ENCODE results near the gene FASTKD3. TPM values are rescaled to one million over a fixed set of nuclear protein-coding genes. Genes with fewer than 3 reads are reported as not detected.

FASTKD3 gene
- total RNA-seq, 1 donor from 2014 or later: 11.1 TPM

- DNase-seq (ENCODE audit: low spot score, unreplicated experiment): peak; percentile 81
- Mint-ChIP-seq H3K36me3 (ENCODE audit: insufficient read depth) (peaks cover 2% of the 10 kb centered on the region), H3K27me3 (peaks cover 11% of the 10 kb centered on the region), H3K27ac (peak within 1 kb of the TSS; percentile 90), H3K4me3 (ENCODE audit: low read depth) (peak within 1 kb of the TSS; percentile 88), H3K9me3 (ENCODE audit: low read depth) (no peaks in the 10 kb centered on the region), H3K4me1 (ENCODE audit: low read depth) (peaks cover 14% of the 10 kb centered on the region)
- TF ChIP-seq, protein P1, sequence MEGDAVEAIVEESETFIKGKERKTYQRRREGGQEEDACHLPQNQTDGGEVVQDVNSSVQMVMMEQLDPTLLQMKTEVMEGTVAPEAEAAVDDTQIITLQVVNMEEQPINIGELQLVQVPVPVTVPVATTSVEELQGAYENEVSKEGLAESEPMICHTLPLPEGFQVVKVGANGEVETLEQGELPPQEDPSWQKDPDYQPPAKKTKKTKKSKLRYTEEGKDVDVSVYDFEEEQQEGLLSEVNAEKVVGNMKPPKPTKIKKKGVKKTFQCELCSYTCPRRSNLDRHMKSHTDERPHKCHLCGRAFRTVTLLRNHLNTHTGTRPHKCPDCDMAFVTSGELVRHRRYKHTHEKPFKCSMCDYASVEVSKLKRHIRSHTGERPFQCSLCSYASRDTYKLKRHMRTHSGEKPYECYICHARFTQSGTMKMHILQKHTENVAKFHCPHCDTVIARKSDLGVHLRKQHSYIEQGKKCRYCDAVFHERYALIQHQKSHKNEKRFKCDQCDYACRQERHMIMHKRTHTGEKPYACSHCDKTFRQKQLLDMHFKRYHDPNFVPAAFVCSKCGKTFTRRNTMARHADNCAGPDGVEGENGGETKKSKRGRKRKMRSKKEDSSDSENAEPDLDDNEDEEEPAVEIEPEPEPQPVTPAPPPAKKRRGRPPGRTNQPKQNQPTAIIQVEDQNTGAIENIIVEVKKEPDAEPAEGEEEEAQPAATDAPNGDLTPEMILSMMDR (IDR thresholded peaks at IDR 0.05; ENCODE audit: unreplicated experiment): peak; percentile 66
These were observed 18.2 kb downstream of the FASTKD3 start, which contains the start of gene CFAP90 for GRCh38 chr5:7850395-7851239. TSS of gene CFAP90 (minus strand) at chr5:7851133. CDS start at chr5:7851021, 112 bp downstream.

DNA sequence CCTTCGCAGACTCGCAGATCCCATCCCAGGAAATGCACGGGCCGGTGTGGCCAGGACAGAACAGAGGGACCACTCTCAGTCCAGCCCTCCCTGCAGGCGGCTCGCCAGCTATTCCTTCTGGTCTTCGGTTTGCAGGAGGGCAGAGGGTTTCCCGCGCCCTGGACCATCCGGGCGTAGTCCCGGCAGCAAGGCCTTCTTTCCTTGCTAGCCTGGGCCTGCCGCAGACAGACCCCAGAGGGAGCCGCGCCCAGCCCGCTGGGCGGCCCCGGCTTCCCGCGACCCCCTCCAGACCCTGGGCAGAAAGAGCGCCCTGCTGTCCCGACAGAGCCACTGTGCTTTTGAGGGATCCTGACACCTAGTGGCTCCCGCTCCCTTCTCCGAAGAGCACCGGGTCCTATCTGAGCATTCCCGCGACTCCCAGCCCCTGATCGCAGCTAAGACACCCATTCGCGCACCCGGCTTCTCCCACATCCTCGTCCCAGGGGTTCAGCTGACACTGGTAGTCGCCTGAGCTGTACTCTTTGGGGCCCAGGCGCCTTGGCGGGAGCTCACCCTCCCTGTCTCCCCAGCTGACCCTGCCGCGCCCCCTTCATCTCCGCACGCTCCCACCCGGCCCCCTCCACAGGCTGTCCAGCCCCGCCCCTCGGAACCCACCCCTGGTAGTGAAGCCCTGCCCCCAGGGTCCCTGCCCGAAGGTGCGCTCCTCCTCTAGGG lies 19.0 kb downstream of the FASTKD3 start:
- Mint-ChIP-seq H3K4me1 (ENCODE audit: low read depth) (peaks cover 14% of the 10 kb centered on the region), H3K27ac (peak overlapping the region; percentile 79), H3K9me3 (ENCODE audit: low read depth) (no peaks in the 10 kb centered on the region), H3K36me3 (ENCODE audit: insufficient read depth) (peaks cover 2% of the 10 kb centered on the region), H3K4me3 (ENCODE audit: low read depth) (peak overlapping the region; percentile 83), H3K27me3 (peaks cover 14% of the 10 kb centered on the region)
- DNase-seq (ENCODE audit: low spot score, unreplicated experiment): no peak
- TF ChIP-seq, protein P1 (IDR thresholded peaks at IDR 0.05; ENCODE audit: unreplicated experiment): peak; percentile 43

GRCh38 chr5:7848296-7848695 lies 20.5 kb downstream of the FASTKD3 start:
- no peaks in the 10 kb centered on the region for H3K9me3 Mint-ChIP-seq (ENCODE audit: low read depth)
- H3K4me3 Mint-ChIP-seq (ENCODE audit: low read depth): no peak overlapping the region
- DNase-seq (ENCODE audit: low spot score, unreplicated experiment): no peak
- H3K27ac Mint-ChIP-seq: no peak overlapping the region
- peaks cover 21% of the 10 kb centered on the region for H3K27me3 Mint-ChIP-seq
- no peaks in the 10 kb centered on the region for H3K36me3 Mint-ChIP-seq (ENCODE audit: insufficient read depth)
- peaks cover 14% of the 10 kb centered on the region for H3K4me1 Mint-ChIP-seq (ENCODE audit: low read depth)
- TF ChIP-seq, protein P1 (IDR thresholded peaks at IDR 0.05; ENCODE audit: unreplicated experiment): no peak

DNA sequence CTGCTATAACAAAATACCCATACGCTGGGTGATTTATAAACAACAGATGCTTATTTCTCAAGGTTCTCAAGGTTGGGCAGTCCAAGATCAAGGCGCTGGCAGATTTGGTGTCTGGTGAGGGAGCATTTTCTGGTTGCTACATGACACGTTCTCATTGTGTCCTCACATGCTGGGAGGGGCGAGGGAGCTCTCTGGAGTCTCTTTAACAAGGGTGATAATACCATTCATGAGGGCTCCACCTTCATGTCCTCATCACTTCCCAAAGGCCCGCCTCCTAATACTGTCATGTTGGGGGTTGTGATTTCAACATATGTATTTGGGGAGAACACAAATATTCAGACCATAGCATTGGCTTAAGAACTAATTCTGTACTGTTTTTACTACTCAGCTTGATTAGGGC lies 22.5 kb downstream of the FASTKD3 start:
- Mint-ChIP-seq H3K4me1 (ENCODE audit: low read depth) (peaks cover 2% of the 10 kb centered on the region), H3K4me3 (ENCODE audit: low read depth) (no peak overlapping the region), H3K9me3 (ENCODE audit: low read depth) (peaks cover 4% of the 10 kb centered on the region), H3K27me3 (peaks cover 21% of the 10 kb centered on the region), H3K36me3 (ENCODE audit: insufficient read depth) (no peaks in the 10 kb centered on the region), H3K27ac (no peak overlapping the region)
- DNase-seq (ENCODE audit: low spot score, unreplicated experiment): no peak
- TF ChIP-seq, protein P1 (IDR thresholded peaks at IDR 0.05; ENCODE audit: unreplicated experiment): no peak

- no peaks in the 10 kb centered on the region for H3K4me1 Mint-ChIP-seq (ENCODE audit: low read depth)
- no peak overlapping the region for H3K27ac Mint-ChIP-seq
- H3K27me3 Mint-ChIP-seq: peaks cover 21% of the 10 kb centered on the region
These were observed 23.3 kb downstream of the FASTKD3 start for GRCh38 chr5:7845557-7845956.

More at GRCh38 chr5:7845557-7845956, 23.3 kb downstream of the FASTKD3 start:
- H3K4me3 Mint-ChIP-seq (ENCODE audit: low read depth): no peak overlapping the region
- no peaks in the 10 kb centered on the region for H3K36me3 Mint-ChIP-seq (ENCODE audit: insufficient read depth)
- TF ChIP-seq, protein P1 (IDR thresholded peaks at IDR 0.05; ENCODE audit: unreplicated experiment): no peak
- peaks cover 11% of the 10 kb centered on the region for H3K9me3 Mint-ChIP-seq (ENCODE audit: low read depth)
- DNase-seq (ENCODE audit: low spot score, unreplicated experiment): no peak

Measured in progenitor cell of endocrine pancreas (in vitro differentiated cells).